ENCODE data around the gene NBAS. TPM values are rescaled to one million over a fixed set of nuclear protein-coding genes. Genes with fewer than 3 reads are reported as not detected.
A peak's percentile ranks its signal among the peaks of the same experiment; 100 is the strongest.

Gene NBAS
- total and polyA plus RNA-seq, 7 experiments from 2014 or later: 18.6 to 41.6 (median 32.7) TPM

- H3K27me3 ChIP-seq (ENCODE audit: control insufficient read depth in 2 of 2, insufficient read depth in 2 of 2, low read length in 2 of 2): no peaks in the 10 kb centered on the region
- H3K9me3 ChIP-seq (ENCODE audit: control insufficient read depth in 2 of 3, low read length in 3 of 3): no peaks in the 10 kb centered on the region
- H3K9me3 Mint-ChIP-seq: no peaks in the 10 kb centered on the region
- no peak overlapping the region for H3K27ac Mint-ChIP-seq
- no peak for ATAC-seq
- no peak overlapping the region for H3K27ac ChIP-seq (ENCODE audit: low read depth, low read length)
- H3K36me3 ChIP-seq (ENCODE audit: control insufficient read depth in 2 of 3, insufficient read depth in 3 of 3, low read length in 3 of 3): peaks cover 0 to 40% (median 0%) of the 10 kb centered on the region in 3 experiments
- H3K4me3 ChIP-seq (ENCODE audit: low read length): no peak overlapping the region
- peaks cover 0 to 23% (median 7%) of the 10 kb centered on the region in 5 donors for H3K36me3 Mint-ChIP-seq
- H3K27me3 Mint-ChIP-seq: no peaks in the 10 kb centered on the region
- DNase-seq: no peak
- peaks cover 16 to 37% (median 25%) of the 10 kb centered on the region in 7 donors for H3K4me1 Mint-ChIP-seq
- no peak overlapping the region for H3K4me3 Mint-ChIP-seq
- POLR2A ChIA-PET: interaction anchor here (0.7 kb wide), 1 partner anchor 8 kb away, joined by 3 read pairs; no protein-coding TSS in a partner anchor
- CTCF ChIA-PET: no interaction called here
- H3K4me1 ChIP-seq (ENCODE audit: control insufficient read depth in 2 of 2, insufficient read depth in 2 of 2, low read length in 2 of 2): peaks cover 4 to 8% of the 10 kb centered on the region in 2 donors
- intact Hi-C loops (cut with micrococcal nuclease): no loop called here
These were observed 4.7 kb downstream of the NBAS start for GRCh38 chr2:15556311-15556930.

GRCh38 chr2:15555760-15556193, 5.4 kb downstream of the NBAS start:
- intact Hi-C loops (cut with micrococcal nuclease): no loop called here
- POLR2A ChIA-PET: no interaction called here
- no peak overlapping the region for H3K27ac ChIP-seq (ENCODE audit: low read depth, low read length)
- H3K27ac Mint-ChIP-seq: peak overlapping the region in 1 of 9 donors; percentile 34
- H3K4me3 Mint-ChIP-seq: no peak overlapping the region
- H3K4me1 ChIP-seq (ENCODE audit: control insufficient read depth in 2 of 2, insufficient read depth in 2 of 2, low read length in 2 of 2): peaks cover 4 to 8% of the 10 kb centered on the region in 2 donors
- no peak for ATAC-seq
- no peaks in the 10 kb centered on the region for H3K27me3 ChIP-seq (ENCODE audit: control insufficient read depth in 2 of 2, insufficient read depth in 2 of 2, low read length in 2 of 2)
- peaks cover 16 to 34% (median 24%) of the 10 kb centered on the region in 7 donors for H3K4me1 Mint-ChIP-seq
- H3K36me3 ChIP-seq (ENCODE audit: control insufficient read depth in 2 of 3, insufficient read depth in 3 of 3, low read length in 3 of 3): peaks cover 0 to 38% (median 0%) of the 10 kb centered on the region in 3 experiments
- no peaks in the 10 kb centered on the region for H3K9me3 ChIP-seq (ENCODE audit: control insufficient read depth in 2 of 3, low read length in 3 of 3)
- CTCF ChIA-PET: interaction anchor here (0.8 kb wide), 1 partner anchor 161 kb away, joined by 6 read pairs; no protein-coding TSS in a partner anchor
- no peak overlapping the region for H3K4me3 ChIP-seq (ENCODE audit: low read length)
- H3K36me3 Mint-ChIP-seq: peaks cover 0 to 23% (median 7%) of the 10 kb centered on the region in 5 donors
- DNase-seq: no peak
- no peaks in the 10 kb centered on the region for H3K9me3 Mint-ChIP-seq
- H3K27me3 Mint-ChIP-seq: no peaks in the 10 kb centered on the region

- H3K27me3 ChIP-seq (ENCODE audit: control insufficient read depth in 2 of 2, insufficient read depth in 2 of 2, low read length in 2 of 2): no peaks in the 10 kb centered on the region
- peaks cover 0 to 37% (median 0%) of the 10 kb centered on the region in 3 experiments for H3K36me3 ChIP-seq (ENCODE audit: control insufficient read depth in 2 of 3, insufficient read depth in 3 of 3, low read length in 3 of 3)
- DNase-seq (no peak), ATAC-seq (no peak)
- H3K9me3 ChIP-seq (ENCODE audit: control insufficient read depth in 2 of 3, low read length in 3 of 3): no peaks in the 10 kb centered on the region
- H3K4me1 ChIP-seq (ENCODE audit: control insufficient read depth in 2 of 2, insufficient read depth in 2 of 2, low read length in 2 of 2): peaks cover under 1 to 3% of the 10 kb centered on the region in 2 donors
- POLR2A ChIA-PET: no interaction called here
- intact Hi-C loops (cut with micrococcal nuclease): no loop called here
- Mint-ChIP-seq H3K4me3 (no peak overlapping the region), H3K9me3 (no peaks in the 10 kb centered on the region), H3K4me1 (peaks cover 10 to 27% (median 16%) of the 10 kb centered on the region in 7 donors), H3K27ac (no peak overlapping the region), H3K36me3 (peaks cover 0 to 23% (median 7%) of the 10 kb centered on the region in 5 donors), H3K27me3 (no peaks in the 10 kb centered on the region)
- H3K27ac ChIP-seq (ENCODE audit: low read depth, low read length): no peak overlapping the region
- no peak overlapping the region for H3K4me3 ChIP-seq (ENCODE audit: low read length)
- CTCF ChIA-PET: no interaction called here
These were observed 6.5 kb downstream of the NBAS start for GRCh38 chr2:15554525-15555218.

- peaks cover 0 to 27% (median 12%) of the 10 kb centered on the region in 5 donors for H3K36me3 Mint-ChIP-seq
- POLR2A ChIA-PET: interaction anchor here (0.8 kb wide), 1 partner anchor 187 kb away, joined by 6 read pairs; no protein-coding TSS in a partner anchor
- no peak overlapping the region for H3K27ac ChIP-seq (ENCODE audit: low read depth, low read length)
- intact Hi-C loops (cut with micrococcal nuclease): no loop called here
- H3K4me3 ChIP-seq (ENCODE audit: low read length): no peak overlapping the region
- H3K27ac Mint-ChIP-seq: no peak overlapping the region
- no peaks in the 10 kb centered on the region for H3K27me3 ChIP-seq (ENCODE audit: control insufficient read depth in 2 of 2, insufficient read depth in 2 of 2, low read length in 2 of 2)
- CTCF ChIA-PET: interaction anchor here (1.0 kb wide), 1 partner anchor 23 kb away, joined by 3 read pairs; no protein-coding TSS in a partner anchor
- H3K36me3 ChIP-seq (ENCODE audit: control insufficient read depth in 2 of 3, insufficient read depth in 3 of 3, low read length in 3 of 3): peaks cover 0 to 40% (median 0%) of the 10 kb centered on the region in 3 experiments
- H3K27me3 Mint-ChIP-seq: no peaks in the 10 kb centered on the region
- no peaks in the 10 kb centered on the region for H3K4me1 ChIP-seq (ENCODE audit: control insufficient read depth in 2 of 2, insufficient read depth in 2 of 2, low read length in 2 of 2)
- ATAC-seq (no peak), DNase-seq (no peak)
- no peaks in the 10 kb centered on the region for H3K9me3 ChIP-seq (ENCODE audit: control insufficient read depth in 2 of 3, low read length in 3 of 3)
- no peak overlapping the region for H3K4me3 Mint-ChIP-seq
- peaks cover 5 to 20% (median 8%) of the 10 kb centered on the region in 7 donors for H3K4me1 Mint-ChIP-seq
- no peaks in the 10 kb centered on the region for H3K9me3 Mint-ChIP-seq
These were observed 7.2 kb downstream of the NBAS start for GRCh38 chr2:15553951-15554350.

GRCh38 chr2:15553519-15553918, 7.6 kb downstream of the NBAS start:
- Mint-ChIP-seq H3K4me1 (peaks cover 5 to 17% (median 6%) of the 10 kb centered on the region in 7 donors), H3K4me3 (no peak overlapping the region), H3K27me3 (no peaks in the 10 kb centered on the region), H3K36me3 (peaks cover 0 to 32% (median 15%) of the 10 kb centered on the region in 5 donors), H3K9me3 (no peaks in the 10 kb centered on the region), H3K27ac (no peak overlapping the region)
- ChIA-PET CTCF (interaction anchor here (1.0 kb wide), 1 partner anchor 24 kb away, joined by 3 read pairs; no protein-coding TSS in a partner anchor), POLR2A (interaction anchor here (0.8 kb wide), 1 partner anchor 187 kb away, joined by 6 read pairs; no protein-coding TSS in a partner anchor)
- H3K27ac ChIP-seq (ENCODE audit: low read depth, low read length): no peak overlapping the region
- no peak overlapping the region for H3K4me3 ChIP-seq (ENCODE audit: low read length)
- H3K36me3 ChIP-seq (ENCODE audit: control insufficient read depth in 2 of 3, insufficient read depth in 3 of 3, low read length in 3 of 3): peaks cover 0 to 40% (median 0%) of the 10 kb centered on the region in 3 experiments
- intact Hi-C loops (cut with micrococcal nuclease): no loop called here
- DNase-seq (no peak), ATAC-seq (no peak)
- H3K27me3 ChIP-seq (ENCODE audit: control insufficient read depth in 2 of 2, insufficient read depth in 2 of 2, low read length in 2 of 2): no peaks in the 10 kb centered on the region
- H3K9me3 ChIP-seq (ENCODE audit: control insufficient read depth in 2 of 3, low read length in 3 of 3): no peaks in the 10 kb centered on the region
- no peaks in the 10 kb centered on the region for H3K4me1 ChIP-seq (ENCODE audit: control insufficient read depth in 2 of 2, insufficient read depth in 2 of 2, low read length in 2 of 2)

- H3K27ac Mint-ChIP-seq: peak overlapping the region in 2 of 9 donors; percentile 5 to 24
- Histone ChIP-seq H3K36me3 (ENCODE audit: control insufficient read depth in 2 of 3, insufficient read depth in 3 of 3, low read length in 3 of 3) (peaks cover 0 to 24% (median 0%) of the 10 kb centered on the region in 3 experiments), H3K9me3 (ENCODE audit: control insufficient read depth in 2 of 3, low read length in 3 of 3) (no peaks in the 10 kb centered on the region), H3K4me3 (ENCODE audit: low read length) (no peak overlapping the region), H3K4me1 (ENCODE audit: control insufficient read depth in 2 of 2, insufficient read depth in 2 of 2, low read length in 2 of 2) (no peaks in the 10 kb centered on the region), H3K27ac (ENCODE audit: low read depth, low read length) (no peak overlapping the region), H3K27me3 (ENCODE audit: control insufficient read depth in 2 of 2, insufficient read depth in 2 of 2, low read length in 2 of 2) (no peaks in the 10 kb centered on the region)
- no peaks in the 10 kb centered on the region for H3K27me3 Mint-ChIP-seq
- DNase-seq (no peak), ATAC-seq (no peak)
- H3K4me1 Mint-ChIP-seq: peaks cover 0 to 9% (median 0%) of the 10 kb centered on the region in 7 donors
- ChIA-PET CTCF (no interaction called here), POLR2A (interaction anchor here (0.6 to 0.7 kb wide), 2 partner anchors 8 to 11 kb away, joined by 3 read pairs; no protein-coding TSS in a partner anchor)
- no peaks in the 10 kb centered on the region for H3K9me3 Mint-ChIP-seq
- H3K4me3 Mint-ChIP-seq: no peak overlapping the region
- intact Hi-C loops (cut with micrococcal nuclease): no loop called here
- peaks cover 4 to 26% (median 10%) of the 10 kb centered on the region in 5 donors for H3K36me3 Mint-ChIP-seq
These were observed 12.2 kb downstream of the NBAS start for GRCh38 chr2:15548974-15549373.
